HepG2 (cell line): Measurements from ENCODE around the gene AMN. TPM values are rescaled to one million over a fixed set of nuclear protein-coding genes. Genes with fewer than 3 reads are reported as not detected.

Experiments
- ARHGAP35 ChIP-seq: sonication (generic); formaldehyde crosslinking; IDR thresholded peaks from 2 replicates; pipeline ENCODE4 v1.9.0; 2022; ENCODE audit warnings: mild to moderate bottlenecking, inconsistent platforms, moderate library complexity, missing genetic modification reagents, borderline replicate concordance
- ASH2L ChIP-seq: fragments of 300-600, 200-600 bp; sonication (generic); IDR thresholded peaks from 2 replicates; pipeline ENCODE4 v1.7.0; 2017; ENCODE audit warnings: low read depth, mild to moderate bottlenecking, moderate library complexity, mixed read lengths, low read length; ENCODE audit not compliant: insufficient read length
- ELF3 ChIP-seq: IDR thresholded peaks from 2 replicates; pipeline ENCODE4 v1.6.1; 2016; ENCODE audit warnings: missing genetic modification reagents, missing compliant biosample characterization
- GATAD1 ChIP-seq: IDR thresholded peaks from 2 replicates; pipeline ENCODE4 v1.6.1; 2016; ENCODE audit warnings: missing genetic modification reagents, missing compliant biosample characterization
- NKX3-1 ChIP-seq: sonication (generic); formaldehyde crosslinking; IDR thresholded peaks from 2 replicates; pipeline ENCODE4 v1.5.0; 2020; ENCODE audit warnings: missing genetic modification reagents
- NPAS2 ChIP-seq: sonication (generic); formaldehyde crosslinking; IDR thresholded peaks from 2 replicates; pipeline ENCODE4 v1.8.0; 2022; ENCODE audit warnings: mild to moderate bottlenecking, missing genetic modification reagents, borderline replicate concordance
- RBAK ChIP-seq: sonication (generic); formaldehyde crosslinking; IDR thresholded peaks from 2 replicates; pipeline ENCODE4 v1.5.1; 2020; ENCODE audit warnings: mild to moderate bottlenecking, missing genetic modification reagents
- SRY ChIP-seq: sonication (generic); formaldehyde crosslinking; IDR thresholded peaks from 2 replicates; pipeline ENCODE4 v1.8.0; 2022; ENCODE audit warnings: mild to moderate bottlenecking, missing genetic modification reagents
- TBX3 ChIP-seq: fragments of 450-650 bp; IDR thresholded peaks from 2 replicates; pipeline ENCODE4 v1.6.1; 2017; ENCODE audit warnings: antibody characterized with exemption, mild to moderate bottlenecking, inconsistent platforms, borderline replicate concordance
- TEAD3 ChIP-seq: optimal IDR thresholded peaks from 2 replicates; pipeline ENCODE3; 2016; ENCODE audit warnings: borderline replicate concordance
- TOE1 ChIP-seq: sonication (generic); formaldehyde crosslinking; IDR thresholded peaks from 2 replicates; pipeline ENCODE4 v1.4.0; 2020; ENCODE audit warnings: mild to moderate bottlenecking, missing genetic modification reagents
- TRIM24 ChIP-seq: sonication (generic); formaldehyde crosslinking; IDR thresholded peaks from 2 replicates; pipeline ENCODE4 v1.8.0; 2022; ENCODE audit warnings: mild to moderate bottlenecking, missing genetic modification reagents
- ZNF264 ChIP-seq: sonication (generic); formaldehyde crosslinking; IDR thresholded peaks from 2 replicates; pipeline ENCODE4 v1.4.0; 2020; ENCODE audit warnings: missing genetic modification reagents
- ZNF777 ChIP-seq: sonication (generic); formaldehyde crosslinking; IDR thresholded peaks from 2 replicates; pipeline ENCODE4 v1.4.0; 2020; ENCODE audit warnings: missing genetic modification reagents
- polyA plus RNA-seq, 8 experiments: library from polyadenylated mRNA; depleted of rRNA in 3 of 8; stranded (reverse) in 7 of 8; unstranded in 1 of 8; fragments of >200 nt; fragmentation: Illumina TruSeq in 4 of 8; extraction: Trizol in 4 of 8; gene quantifications; 2 replicates each; pipeline versions ENCODE4 v1.2.1 to v1.2.3, GENCODE V29; 2011 to 2016; ENCODE audit warnings: low read depth in 4 of 8, missing spikeins in 1 of 8, mixed read lengths in 1 of 8; ENCODE audit not compliant: insufficient read depth in 1 of 8
- total RNA-seq, 5 experiments: library from RNA; depleted of rRNA; stranded (reverse); fragments of >200 nt; fragmentation: Illumina TruSeq; extraction: Trizol; gene quantifications; 2 replicates each; pipeline ENCODE4 v1.2.3, GENCODE V29; 2016; ENCODE audit warnings: low read depth in 1 of 5
- TF ChIP-seq, protein P1 (sequence below): sonication (generic); formaldehyde crosslinking; IDR thresholded peaks from 2 replicates; pipeline ENCODE4 v1.8.0; 2022; ENCODE audit warnings: missing genetic modification reagents, mild to moderate bottlenecking, moderate library complexity, borderline replicate concordance
- TF ChIP-seq, protein P2 (sequence below): sonication (generic); formaldehyde crosslinking; IDR thresholded peaks from 2 replicates; pipeline ENCODE4 v1.4.0; 2020; ENCODE audit warnings: missing genetic modification reagents
- TF ChIP-seq, protein P3 (sequence below): IDR thresholded peaks from 2 replicates; pipeline ENCODE4 v1.6.1; 2018; ENCODE audit warnings: missing genetic modification reagents
- TF ChIP-seq, protein P4 (sequence below): IDR thresholded peaks from 2 replicates; pipeline ENCODE4 v1.6.1; 2012; ENCODE audit warnings: low read length, improper control_type of control experiment
- TF ChIP-seq, protein P5 (sequence below): IDR thresholded peaks from 2 replicates; pipeline ENCODE4 v1.6.1; 2016

The AMN gene
- total and polyA plus RNA-seq, 2 of the 13 experiments (the other 11 are each of a cell fraction or from before 2014, with no cell fraction given), result 9.8 to 33.1 TPM

DNA sequence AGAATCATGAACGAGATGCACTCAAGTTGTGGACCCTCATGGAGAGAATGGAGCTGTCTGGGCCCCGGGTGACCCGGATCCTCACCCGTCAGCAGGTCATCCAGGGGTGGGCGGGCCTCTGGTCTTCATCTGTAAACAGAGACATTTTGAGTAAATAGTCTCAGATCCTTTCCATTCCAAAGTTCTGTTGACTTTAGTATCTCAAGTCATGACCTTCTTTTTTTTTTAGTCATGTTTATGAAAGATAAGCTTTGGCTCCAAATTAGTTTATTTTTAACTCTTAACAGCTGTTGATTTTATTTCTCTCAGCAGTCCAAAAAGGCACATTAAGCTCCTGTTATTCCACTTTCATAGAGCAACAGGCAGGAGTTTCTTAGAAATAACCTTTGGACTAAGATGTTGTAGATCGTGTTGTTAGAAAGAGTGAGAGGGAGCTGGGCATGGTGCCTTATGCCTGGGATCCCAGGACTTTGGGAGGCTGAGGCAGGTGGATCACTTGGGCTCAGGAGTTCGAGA lies 48.9 kb upstream of the AMN start (continued):
- TF ChIP-seq, protein P1, sequence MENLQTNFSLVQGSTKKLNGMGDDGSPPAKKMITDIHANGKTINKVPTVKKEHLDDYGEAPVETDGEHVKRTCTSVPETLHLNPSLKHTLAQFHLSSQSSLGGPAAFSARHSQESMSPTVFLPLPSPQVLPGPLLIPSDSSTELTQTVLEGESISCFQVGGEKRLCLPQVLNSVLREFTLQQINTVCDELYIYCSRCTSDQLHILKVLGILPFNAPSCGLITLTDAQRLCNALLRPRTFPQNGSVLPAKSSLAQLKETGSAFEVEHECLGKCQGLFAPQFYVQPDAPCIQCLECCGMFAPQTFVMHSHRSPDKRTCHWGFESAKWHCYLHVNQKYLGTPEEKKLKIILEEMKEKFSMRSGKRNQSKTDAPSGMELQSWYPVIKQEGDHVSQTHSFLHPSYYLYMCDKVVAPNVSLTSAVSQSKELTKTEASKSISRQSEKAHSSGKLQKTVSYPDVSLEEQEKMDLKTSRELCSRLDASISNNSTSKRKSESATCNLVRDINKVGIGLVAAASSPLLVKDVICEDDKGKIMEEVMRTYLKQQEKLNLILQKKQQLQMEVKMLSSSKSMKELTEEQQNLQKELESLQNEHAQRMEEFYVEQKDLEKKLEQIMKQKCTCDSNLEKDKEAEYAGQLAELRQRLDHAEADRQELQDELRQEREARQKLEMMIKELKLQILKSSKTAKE (CRISPR knock-in tag), result peak; percentile 96
- peak; percentile 56 for TF ChIP-seq TEAD3 (CRISPR knock-in tag)
- peak; percentile 78 for TF ChIP-seq ASH2L
- no peak for TF ChIP-seq ARHGAP35 (CRISPR knock-in tag)
- no peak for TF ChIP-seq RBAK (CRISPR knock-in tag)
- TF ChIP-seq, protein P2, sequence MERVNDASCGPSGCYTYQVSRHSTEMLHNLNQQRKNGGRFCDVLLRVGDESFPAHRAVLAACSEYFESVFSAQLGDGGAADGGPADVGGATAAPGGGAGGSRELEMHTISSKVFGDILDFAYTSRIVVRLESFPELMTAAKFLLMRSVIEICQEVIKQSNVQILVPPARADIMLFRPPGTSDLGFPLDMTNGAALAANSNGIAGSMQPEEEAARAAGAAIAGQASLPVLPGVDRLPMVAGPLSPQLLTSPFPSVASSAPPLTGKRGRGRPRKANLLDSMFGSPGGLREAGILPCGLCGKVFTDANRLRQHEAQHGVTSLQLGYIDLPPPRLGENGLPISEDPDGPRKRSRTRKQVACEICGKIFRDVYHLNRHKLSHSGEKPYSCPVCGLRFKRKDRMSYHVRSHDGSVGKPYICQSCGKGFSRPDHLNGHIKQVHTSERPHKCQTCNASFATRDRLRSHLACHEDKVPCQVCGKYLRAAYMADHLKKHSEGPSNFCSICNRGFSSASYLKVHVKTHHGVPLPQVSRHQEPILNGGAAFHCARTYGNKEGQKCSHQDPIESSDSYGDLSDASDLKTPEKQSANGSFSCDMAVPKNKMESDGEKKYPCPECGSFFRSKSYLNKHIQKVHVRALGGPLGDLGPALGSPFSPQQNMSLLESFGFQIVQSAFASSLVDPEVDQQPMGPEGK (CRISPR knock-in tag), result peak; percentile 32; the same call in 1 of the 2 replicates
- peak; percentile 53; the same call in 1 of the 2 replicates for TF ChIP-seq ELF3 (CRISPR knock-in tag)
- TF ChIP-seq TRIM24, result peak; percentile 61; the same call in 1 of the 2 replicates
- TF ChIP-seq, protein P3, sequence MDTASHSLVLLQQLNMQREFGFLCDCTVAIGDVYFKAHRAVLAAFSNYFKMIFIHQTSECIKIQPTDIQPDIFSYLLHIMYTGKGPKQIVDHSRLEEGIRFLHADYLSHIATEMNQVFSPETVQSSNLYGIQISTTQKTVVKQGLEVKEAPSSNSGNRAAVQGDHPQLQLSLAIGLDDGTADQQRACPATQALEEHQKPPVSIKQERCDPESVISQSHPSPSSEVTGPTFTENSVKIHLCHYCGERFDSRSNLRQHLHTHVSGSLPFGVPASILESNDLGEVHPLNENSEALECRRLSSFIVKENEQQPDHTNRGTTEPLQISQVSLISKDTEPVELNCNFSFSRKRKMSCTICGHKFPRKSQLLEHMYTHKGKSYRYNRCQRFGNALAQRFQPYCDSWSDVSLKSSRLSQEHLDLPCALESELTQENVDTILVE (CRISPR knock-in tag), result peak; percentile 64; the same call in 1 of the 2 replicates
- TF ChIP-seq NPAS2, result no peak
- TF ChIP-seq ZNF264 (CRISPR knock-in tag), result peak; percentile 73; the same call in 1 of the 2 replicates
- TF ChIP-seq TBX3, result peak; percentile 55; the same call in 1 of the 2 replicates
- TF ChIP-seq ZNF777 (CRISPR knock-in tag), result no peak
- no peak for TF ChIP-seq GATAD1 (CRISPR knock-in tag)
- peak; percentile 93 for TF ChIP-seq NKX3-1 (CRISPR knock-in tag)
- TF ChIP-seq SRY, result no peak
- TF ChIP-seq, protein P4, sequence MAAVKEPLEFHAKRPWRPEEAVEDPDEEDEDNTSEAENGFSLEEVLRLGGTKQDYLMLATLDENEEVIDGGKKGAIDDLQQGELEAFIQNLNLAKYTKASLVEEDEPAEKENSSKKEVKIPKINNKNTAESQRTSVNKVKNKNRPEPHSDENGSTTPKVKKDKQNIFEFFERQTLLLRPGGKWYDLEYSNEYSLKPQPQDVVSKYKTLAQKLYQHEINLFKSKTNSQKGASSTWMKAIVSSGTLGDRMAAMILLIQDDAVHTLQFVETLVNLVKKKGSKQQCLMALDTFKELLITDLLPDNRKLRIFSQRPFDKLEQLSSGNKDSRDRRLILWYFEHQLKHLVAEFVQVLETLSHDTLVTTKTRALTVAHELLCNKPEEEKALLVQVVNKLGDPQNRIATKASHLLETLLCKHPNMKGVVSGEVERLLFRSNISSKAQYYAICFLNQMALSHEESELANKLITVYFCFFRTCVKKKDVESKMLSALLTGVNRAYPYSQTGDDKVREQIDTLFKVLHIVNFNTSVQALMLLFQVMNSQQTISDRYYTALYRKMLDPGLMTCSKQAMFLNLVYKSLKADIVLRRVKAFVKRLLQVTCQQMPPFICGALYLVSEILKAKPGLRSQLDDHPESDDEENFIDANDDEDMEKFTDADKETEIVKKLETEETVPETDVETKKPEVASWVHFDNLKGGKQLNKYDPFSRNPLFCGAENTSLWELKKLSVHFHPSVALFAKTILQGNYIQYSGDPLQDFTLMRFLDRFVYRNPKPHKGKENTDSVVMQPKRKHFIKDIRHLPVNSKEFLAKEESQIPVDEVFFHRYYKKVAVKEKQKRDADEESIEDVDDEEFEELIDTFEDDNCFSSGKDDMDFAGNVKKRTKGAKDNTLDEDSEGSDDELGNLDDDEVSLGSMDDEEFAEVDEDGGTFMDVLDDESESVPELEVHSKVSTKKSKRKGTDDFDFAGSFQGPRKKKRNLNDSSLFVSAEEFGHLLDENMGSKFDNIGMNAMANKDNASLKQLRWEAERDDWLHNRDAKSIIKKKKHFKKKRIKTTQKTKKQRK, result no peak
- TF ChIP-seq, protein P5, sequence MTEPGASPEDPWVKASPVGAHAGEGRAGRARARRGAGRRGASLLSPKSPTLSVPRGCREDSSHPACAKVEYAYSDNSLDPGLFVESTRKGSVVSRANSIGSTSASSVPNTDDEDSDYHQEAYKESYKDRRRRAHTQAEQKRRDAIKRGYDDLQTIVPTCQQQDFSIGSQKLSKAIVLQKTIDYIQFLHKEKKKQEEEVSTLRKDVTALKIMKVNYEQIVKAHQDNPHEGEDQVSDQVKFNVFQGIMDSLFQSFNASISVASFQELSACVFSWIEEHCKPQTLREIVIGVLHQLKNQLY (CRISPR knock-in tag), result peak; percentile 77
- 0 out of 2 replicates have a peak, but pooled peaks have one; percentile 57 for TF ChIP-seq TOE1 (CRISPR knock-in tag)
